Dendritic cell treated with granulocyte-macrophage colony-stimulating factor and Interleukin-4, amounts not matched to agents 40 ng/mL and 50 ng/mL, for 4 days (primary cell): Measurements from ENCODE around the gene LTB4R.

Source experiments
- H3K27ac Mint-ChIP-seq: one replicate; pipeline ENCODE4 v1.8.0; 2022; ENCODE audit warnings: mild to moderate bottlenecking, mixed read lengths
- H3K27me3 Mint-ChIP-seq: one replicate; pipeline ENCODE4 v1.8.0; 2022; ENCODE audit warnings: mild to moderate bottlenecking, mixed read lengths
- H3K36me3 Mint-ChIP-seq: one replicate; pipeline ENCODE4 v1.8.0; 2022; ENCODE audit warnings: low read depth, mixed read lengths
- H3K4me1 Mint-ChIP-seq: one replicate; pipeline ENCODE4 v1.8.0; 2022; ENCODE audit warnings: low read depth, mixed read lengths
- H3K4me3 Mint-ChIP-seq: one replicate; pipeline ENCODE4 v1.8.0; 2022; ENCODE audit warnings: mild to moderate bottlenecking, moderate library complexity, mixed read lengths
- H3K9me3 Mint-ChIP-seq: one replicate; pipeline ENCODE4 v1.8.0; 2022; ENCODE audit warnings: mixed read lengths
- intact Hi-C: fragments of 100-400 bp; cut with micrococcal nuclease; formaldehyde crosslinking; loops from one replicate; pipeline ENCODE4 v1.15.0; 2022

The LTB4R gene

DNA sequence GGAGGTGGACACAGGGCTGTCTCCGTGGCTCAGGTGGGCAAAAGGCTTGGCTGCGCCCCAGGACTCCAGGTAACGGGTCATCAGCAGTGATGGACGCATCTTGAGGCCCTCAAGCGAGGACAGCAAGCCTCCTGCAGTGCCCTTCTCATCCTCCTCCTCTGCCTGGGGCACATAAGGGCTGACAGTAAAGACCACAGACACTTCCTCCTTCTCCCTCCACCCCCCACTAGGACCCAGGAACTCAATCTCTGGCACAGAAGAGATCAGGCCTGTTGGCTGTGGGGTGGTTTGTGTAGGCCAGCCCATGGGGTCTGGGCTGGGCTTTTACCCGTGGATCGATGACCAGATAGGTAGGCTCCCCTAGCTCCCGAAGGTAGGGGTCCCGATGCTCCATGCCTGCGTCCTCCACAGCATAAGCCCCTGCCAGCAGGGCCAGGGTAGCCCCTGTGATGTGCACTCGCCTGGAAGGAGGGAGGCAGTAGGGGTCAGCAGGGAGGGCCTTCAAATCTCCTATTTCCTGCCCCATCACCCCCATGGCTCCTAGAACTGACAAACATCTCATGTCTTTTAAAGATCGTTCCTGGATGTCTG, 17.9 kb downstream of the LTB4R start:
- Mint-ChIP-seq H3K4me1 (peaks cover 90% of the 10 kb centered on the region), H3K36me3 (no peaks in the 10 kb centered on the region), H3K27ac (peak overlapping the region; percentile 62), H3K4me3 (no peak overlapping the region), H3K9me3 (no peaks in the 10 kb centered on the region), H3K27me3 (peaks cover 21% of the 10 kb centered on the region)
- intact Hi-C loops, result loop anchor here (1.0 kb wide), 1 partner anchor 15 kb away; no protein-coding TSS in a partner anchor

DNA sequence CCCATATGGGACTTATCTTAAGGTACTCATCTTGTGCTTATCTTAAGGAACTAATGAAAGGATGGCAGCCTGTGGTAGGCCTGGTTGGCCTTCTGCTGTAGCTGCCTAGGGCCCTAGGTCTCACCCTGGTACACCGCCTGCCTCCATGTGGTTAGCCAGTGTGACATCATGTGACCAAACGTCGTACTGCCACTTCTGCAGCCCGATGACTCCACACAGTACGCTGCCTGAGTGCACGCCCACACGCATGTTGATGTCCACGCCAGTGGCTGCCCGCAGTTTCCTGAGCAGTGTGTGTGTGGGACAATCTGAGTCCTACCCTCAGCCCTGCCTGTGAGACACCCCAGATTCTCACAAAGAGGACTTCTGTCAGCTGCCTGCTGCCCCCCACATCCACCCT, 18.4 kb downstream of the LTB4R start:
- Mint-ChIP-seq H3K4me1 (peaks cover 96% of the 10 kb centered on the region), H3K27ac (peak overlapping the region; percentile 62), H3K4me3 (no peak overlapping the region), H3K36me3 (no peaks in the 10 kb centered on the region), H3K9me3 (no peaks in the 10 kb centered on the region), H3K27me3 (peaks cover 25% of the 10 kb centered on the region)
- intact Hi-C loops, result loop anchor here (1.0 to 5.0 kb wide), 2 partner anchors 15 to 38 kb away; partner anchors contain the start of gene NFATC4

DNA sequence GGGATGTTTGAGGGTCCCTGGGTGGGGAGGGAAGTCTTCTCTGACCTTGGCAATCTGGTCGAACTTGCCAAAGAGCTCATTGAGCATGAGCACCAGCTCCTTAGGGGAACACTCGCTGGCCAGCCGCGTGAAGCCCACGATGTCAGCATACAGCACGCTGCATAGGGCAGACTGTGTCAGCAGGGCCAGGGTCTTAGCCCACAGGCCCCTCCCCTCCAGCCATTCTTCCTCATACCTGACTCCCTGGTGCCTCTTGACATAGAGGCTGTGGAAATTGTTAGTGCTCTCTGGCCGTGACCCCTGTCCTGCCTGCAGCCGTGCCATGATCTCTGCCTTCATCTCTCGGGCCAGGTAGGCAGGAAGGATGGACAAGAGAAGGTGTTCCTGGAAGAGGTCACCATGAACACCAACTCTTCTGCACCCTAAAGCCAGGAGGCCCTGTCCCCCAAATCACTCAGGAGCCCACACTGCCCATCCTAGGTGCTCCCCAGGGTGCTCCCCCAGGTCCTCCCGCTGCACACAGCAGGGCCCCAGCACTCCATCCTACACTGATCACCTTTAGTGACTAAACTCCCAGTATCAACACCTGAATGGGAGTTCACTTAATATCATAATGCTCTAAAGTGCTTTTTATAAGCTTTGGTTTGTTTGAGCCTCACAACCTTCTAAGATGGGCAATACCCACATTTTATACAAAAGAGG, 19.8 kb downstream of the LTB4R start:
- peaks cover 37% of the 10 kb centered on the region for H3K27me3 Mint-ChIP-seq
- H3K36me3 Mint-ChIP-seq, result peaks cover 4% of the 10 kb centered on the region
- H3K27ac Mint-ChIP-seq, result peak overlapping the region; percentile 62
- intact Hi-C loops, result loop anchor here (5.0 kb wide), 1 partner anchor 36 kb away; the partner anchor contains the start of gene NFATC4
- H3K4me1 Mint-ChIP-seq, result peaks cover 97% of the 10 kb centered on the region
- no peak overlapping the region for H3K4me3 Mint-ChIP-seq
- H3K9me3 Mint-ChIP-seq, result no peaks in the 10 kb centered on the region

DNA sequence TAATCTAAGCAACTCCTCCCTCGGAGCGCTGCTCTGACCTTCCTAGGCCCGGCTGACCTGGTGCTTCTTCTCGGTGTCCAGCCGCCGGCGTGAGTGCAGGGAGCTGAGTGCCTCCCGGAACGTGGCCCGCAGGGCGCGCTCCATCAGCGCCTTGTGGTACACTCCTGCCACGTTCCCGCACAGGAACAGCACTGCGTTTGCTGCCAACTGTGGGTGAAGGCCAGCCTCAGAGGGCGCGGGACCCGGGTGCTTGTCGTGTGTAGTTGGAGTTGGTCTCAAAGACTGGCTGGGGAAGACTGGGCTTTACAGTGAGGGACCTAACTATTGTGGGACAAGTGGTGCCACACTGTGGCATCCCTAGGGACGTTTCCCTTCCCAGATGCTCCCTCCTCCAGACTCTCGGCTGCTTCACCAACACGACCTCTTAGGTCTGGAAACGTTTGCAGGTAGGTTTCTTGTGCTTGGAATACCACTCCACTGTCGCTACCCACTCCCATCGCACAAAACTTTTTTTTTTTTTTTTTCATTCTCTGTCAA, 20.5 kb downstream of the LTB4R start:
- Mint-ChIP-seq H3K9me3 (no peaks in the 10 kb centered on the region), H3K36me3 (peaks cover 10% of the 10 kb centered on the region), H3K27ac (peak overlapping the region; percentile 76), H3K27me3 (peaks cover 37% of the 10 kb centered on the region), H3K4me3 (no peak overlapping the region), H3K4me1 (peaks cover 97% of the 10 kb centered on the region)
- intact Hi-C loops, result loop anchor here (5.0 kb wide), 1 partner anchor 36 kb away; the partner anchor contains the start of gene NFATC4

DNA sequence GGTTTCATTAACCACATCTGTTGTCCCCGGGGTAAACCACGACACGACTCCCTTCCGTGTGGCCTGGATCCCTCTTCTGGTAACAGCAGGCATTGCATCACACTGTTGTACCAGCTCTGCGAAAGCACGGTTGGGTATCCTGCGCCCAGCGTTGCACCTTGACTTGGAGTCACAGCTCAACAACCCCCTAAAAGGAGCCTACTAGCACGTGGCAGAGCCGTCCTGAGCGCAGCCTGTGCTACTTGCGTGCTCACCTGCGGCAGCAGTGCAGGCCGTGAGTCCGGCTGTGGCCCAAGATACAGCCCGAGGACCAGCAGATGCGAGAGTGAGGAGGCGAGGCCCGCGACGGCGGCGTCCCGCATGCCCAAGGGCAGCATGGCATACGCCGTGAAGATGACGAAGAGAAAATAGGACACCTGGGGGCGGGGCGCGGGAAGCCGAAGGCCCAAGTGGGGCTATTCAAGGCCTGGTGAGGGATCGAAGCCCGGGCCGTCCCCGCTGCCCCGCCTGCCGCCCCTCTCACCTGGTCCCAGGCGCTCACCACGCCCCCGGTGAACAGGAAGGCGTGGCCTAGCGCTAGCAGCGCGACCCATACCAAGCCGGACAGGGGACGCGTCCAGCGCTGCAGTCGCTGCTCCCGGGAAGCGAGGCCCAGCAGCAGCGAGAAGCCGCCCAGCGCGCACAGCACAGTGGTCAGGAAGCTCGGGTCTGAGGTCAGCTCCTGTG, 21.1 kb downstream of the LTB4R start:
- Mint-ChIP-seq H3K9me3 (no peaks in the 10 kb centered on the region), H3K4me3 (peak overlapping the region; percentile 67), H3K27me3 (peaks cover 39% of the 10 kb centered on the region), H3K4me1 (peaks cover 97% of the 10 kb centered on the region), H3K36me3 (peaks cover 17% of the 10 kb centered on the region), H3K27ac (peak overlapping the region; percentile 76)
- intact Hi-C loops, result loop anchor here (5.0 kb wide), 1 partner anchor 35 kb away; the partner anchor contains the start of gene NFATC4

DNA sequence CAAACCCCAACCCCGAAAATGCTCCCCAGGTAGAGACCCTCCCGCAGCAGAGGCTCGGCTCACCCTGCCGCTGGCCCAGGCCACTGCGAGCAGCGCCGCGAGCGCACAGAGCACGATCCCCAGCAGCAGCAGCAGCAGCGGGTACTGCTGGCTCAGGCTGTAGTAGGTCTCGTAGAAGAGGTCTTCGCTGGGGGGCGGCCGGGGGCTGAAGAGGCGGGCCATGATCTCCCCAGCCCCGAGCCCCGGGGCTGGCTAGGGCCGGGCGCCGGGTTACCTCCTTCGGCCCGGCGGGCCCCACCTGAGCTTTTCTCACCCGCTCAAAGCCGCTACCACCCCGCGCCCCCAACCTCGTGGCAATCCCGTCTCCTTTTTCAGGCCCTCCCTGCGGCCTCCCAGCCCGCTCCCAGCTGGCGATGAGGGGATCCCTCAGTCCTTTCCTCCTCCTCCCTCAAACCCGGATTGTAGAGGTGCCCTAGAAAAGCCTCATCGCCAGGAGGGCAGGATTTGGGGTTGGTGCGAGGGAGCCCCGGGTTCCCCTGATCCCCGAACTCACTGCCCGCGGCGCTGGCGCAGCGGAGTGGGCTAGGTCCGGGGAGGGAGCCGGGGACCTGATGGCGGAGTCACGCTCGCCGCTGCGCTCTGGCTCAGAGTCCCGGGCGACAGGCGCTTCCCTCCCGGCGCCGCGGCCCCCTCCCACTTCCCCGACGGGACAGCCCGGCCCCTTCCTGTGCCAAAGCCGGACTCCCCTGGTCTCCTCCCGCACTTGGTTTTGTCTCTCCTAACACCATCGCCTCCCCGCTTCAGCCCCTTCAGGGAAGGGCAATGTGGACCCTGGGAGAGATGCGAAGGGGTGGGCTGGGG, 23.4 kb downstream of the LTB4R start, which contains the start of gene ADCY4:
Gene ADCY4 (minus strand): TSS at position 641 of the 861 bp plus-strand sequence. CDS start 419 bp downstream, at position 222.
- Mint-ChIP-seq H3K36me3 (peaks cover 39% of the 10 kb centered on the region), H3K27me3 (peaks cover 45% of the 10 kb centered on the region), H3K4me3 (peak within 1 kb of the TSS; percentile 64), H3K4me1 (peaks cover 98% of the 10 kb centered on the region), H3K27ac (peak within 1 kb of the TSS; percentile 19), H3K9me3 (no peaks in the 10 kb centered on the region)
- intact Hi-C loops, result loop anchor here (5.0 kb wide), 1 partner anchor 33 kb away; the partner anchor contains the start of gene NFATC4

DNA sequence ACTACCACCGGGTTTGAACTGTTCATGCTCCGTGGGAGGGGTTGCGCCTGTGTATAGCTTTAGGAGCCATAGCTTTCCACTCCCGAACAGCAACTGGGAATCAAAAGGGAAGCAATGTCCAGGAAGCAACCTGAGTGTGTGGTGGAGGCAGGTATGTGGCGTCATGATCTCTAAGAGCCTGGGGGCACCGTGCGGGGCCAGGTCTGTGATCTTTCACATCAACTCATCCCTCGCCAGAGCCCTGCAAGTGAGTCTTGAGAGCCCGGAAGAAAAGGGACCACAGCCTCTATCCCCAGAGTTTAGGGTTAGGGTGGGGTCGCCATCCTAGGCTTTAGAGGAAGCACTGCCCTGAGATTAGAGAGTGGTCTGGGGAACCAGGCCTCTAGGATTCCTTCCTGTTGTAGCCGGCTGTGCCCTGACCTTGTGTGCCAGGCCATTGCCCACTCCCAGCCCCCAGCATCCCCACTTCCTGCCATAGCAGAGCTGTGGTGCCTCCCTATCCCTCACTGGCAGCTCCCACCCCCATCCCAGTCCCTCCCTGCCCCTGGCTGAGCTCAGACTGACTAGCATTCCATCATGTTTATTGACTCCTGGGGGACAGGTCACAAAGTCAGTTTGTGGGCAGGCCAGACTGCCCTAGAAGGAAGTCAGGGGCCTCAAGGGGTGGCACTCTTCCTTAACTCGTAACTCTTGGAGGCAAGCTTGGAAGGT, 24.3 kb downstream of the LTB4R start:
- intact Hi-C loops, result no loop called here
- Mint-ChIP-seq H3K4me1 (peaks cover 93% of the 10 kb centered on the region), H3K27me3 (peaks cover 45% of the 10 kb centered on the region), H3K27ac (peak overlapping the region; percentile 19), H3K36me3 (peaks cover 41% of the 10 kb centered on the region), H3K9me3 (no peaks in the 10 kb centered on the region), H3K4me3 (peak overlapping the region; percentile 64)

DNA sequence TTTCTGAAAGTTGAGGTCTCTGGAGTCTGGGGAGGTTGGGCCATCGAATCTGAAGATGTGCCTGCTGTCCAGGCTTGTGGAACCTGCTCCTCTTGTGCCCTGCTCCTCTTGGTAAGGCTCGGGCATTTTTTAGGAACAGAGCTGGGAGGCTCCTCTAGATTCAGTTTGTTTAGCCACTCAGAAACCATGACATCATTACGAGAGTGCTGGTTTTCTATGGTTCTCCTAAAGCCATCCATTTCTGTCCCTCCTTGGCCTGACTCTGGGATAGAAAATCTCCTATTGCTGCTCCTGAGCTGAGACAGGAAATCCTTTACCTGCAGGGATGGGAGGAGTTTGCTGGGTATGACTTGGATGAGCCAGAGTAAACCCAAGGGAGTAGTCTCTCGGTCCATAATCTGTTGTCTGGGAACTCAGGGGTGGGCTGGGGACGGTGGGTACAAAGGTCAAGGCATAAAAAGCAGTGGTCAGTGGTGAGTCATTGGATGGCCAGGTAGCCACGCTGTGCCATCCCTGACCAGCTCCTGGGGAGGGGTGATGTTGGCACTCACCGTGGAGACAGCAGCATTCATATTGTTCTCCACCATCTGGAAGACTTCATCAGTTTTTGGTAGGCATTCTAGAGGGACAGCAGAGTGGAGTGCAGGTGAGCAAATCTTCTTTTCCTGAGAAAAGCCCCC, 26.0 kb downstream of the LTB4R start:
- intact Hi-C loops, result no loop called here
- no peaks in the 10 kb centered on the region for H3K9me3 Mint-ChIP-seq
- peaks cover 82% of the 10 kb centered on the region for H3K4me1 Mint-ChIP-seq
- H3K4me3 Mint-ChIP-seq, result no peak overlapping the region
- H3K27me3 Mint-ChIP-seq, result peaks cover 42% of the 10 kb centered on the region
- H3K36me3 Mint-ChIP-seq, result peaks cover 41% of the 10 kb centered on the region
- no peak overlapping the region for H3K27ac Mint-ChIP-seq

DNA sequence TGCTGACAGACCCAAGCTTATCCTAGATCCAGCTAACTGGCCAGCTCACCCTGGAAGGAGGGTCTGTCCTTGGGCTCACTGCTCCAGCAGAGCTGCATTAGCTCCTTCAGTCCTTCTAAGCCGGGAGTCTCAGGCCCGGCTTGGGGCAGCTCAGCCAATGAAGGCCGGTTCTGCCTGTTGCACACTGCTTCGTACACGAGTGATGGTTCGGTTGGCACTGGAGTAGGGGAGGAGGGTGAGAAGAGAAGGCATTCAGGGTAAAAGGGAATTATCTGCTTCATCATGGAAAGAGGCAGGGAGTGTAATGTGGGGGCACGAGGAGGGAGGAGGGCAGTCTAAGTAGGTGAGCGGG, 26.5 kb downstream of the LTB4R start:
- intact Hi-C loops, result no loop called here
- Mint-ChIP-seq H3K27ac (no peak overlapping the region), H3K4me1 (peaks cover 77% of the 10 kb centered on the region), H3K4me3 (no peak overlapping the region), H3K9me3 (no peaks in the 10 kb centered on the region), H3K27me3 (peaks cover 37% of the 10 kb centered on the region), H3K36me3 (peaks cover 41% of the 10 kb centered on the region)

DNA sequence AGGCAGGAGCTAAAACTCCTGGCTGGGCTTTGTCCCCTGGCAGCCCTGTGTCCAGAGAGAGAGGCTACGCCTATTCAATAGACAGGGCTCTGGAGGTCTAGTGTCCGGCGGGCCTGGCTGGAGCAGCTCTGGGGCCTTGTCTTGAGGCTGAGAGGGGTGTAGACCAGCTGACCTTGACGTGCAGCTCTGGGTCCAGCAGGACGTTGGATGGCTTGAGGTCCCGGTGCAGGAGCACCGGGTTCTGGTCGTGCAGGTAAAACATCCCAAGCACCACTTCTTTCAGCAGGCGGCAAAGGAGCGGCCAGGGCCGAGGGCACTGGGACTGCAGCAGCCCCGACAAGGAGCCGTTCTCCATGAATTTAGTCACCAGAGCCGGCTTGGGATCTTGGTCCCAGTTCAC, 27.5 kb downstream of the LTB4R start:
- Mint-ChIP-seq H3K36me3 (peaks cover 41% of the 10 kb centered on the region), H3K4me3 (peak overlapping the region; percentile 90), H3K27me3 (peaks cover 28% of the 10 kb centered on the region), H3K4me1 (peaks cover 75% of the 10 kb centered on the region), H3K9me3 (no peaks in the 10 kb centered on the region), H3K27ac (peak overlapping the region; percentile 93)
- intact Hi-C loops, result no loop called here

DNA sequence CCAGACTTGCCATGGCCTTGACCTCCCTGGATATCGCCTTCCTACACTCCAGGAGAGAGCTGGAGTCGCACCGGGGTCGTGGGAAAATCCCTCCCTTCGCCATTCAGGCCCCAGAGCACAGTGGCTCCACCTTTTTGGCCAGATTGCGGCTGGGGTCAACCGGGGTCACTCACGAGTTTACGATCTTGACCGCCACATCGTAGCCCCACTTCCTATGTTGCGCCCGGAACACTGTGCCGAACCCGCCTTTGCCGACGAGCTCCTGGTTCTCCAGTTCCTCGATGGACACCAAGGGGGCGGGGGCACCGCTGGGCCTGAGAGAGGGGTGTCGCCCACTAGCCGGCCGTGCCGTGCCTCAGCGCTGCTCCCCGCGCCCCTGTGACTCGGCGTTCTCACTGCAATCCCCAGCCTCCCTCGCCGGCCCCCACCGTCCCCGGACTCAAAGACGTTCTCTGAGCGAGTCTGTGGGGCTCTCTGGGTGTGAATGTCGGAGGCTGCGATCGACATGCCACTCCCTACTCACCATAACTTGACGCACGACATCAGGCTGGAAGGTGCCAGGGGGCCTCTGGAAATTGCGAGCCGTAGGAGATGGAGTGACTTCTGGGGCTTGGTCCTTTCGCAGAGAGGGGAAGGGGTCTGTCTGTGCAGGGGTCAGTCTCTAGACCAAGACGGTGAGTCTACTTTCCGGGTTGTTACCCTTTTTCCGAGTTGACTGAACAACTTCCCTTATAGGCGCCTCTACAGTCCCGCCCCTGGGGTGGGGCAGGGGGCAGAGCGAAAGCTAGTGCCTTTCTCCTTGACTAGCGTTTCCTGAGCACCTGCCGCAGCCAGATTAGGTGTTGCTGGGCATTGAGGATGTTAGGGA, 28.2 kb downstream of the LTB4R start, which contains the start of gene RIPK3:
Gene RIPK3 (minus strand): TSS at position 708 of the 868 bp plus-strand sequence. CDS start 165 bp downstream, at position 543.
- H3K4me1 Mint-ChIP-seq, result peaks cover 71% of the 10 kb centered on the region
- H3K9me3 Mint-ChIP-seq, result no peaks in the 10 kb centered on the region
- intact Hi-C loops, result no loop called here

More for the DNA sequence above, 28.2 kb downstream of the LTB4R start, which contains the start of gene RIPK3:
- Mint-ChIP-seq H3K4me3 (peak within 1 kb of the TSS; percentile 90), H3K27ac (peak within 1 kb of the TSS; percentile 93), H3K36me3 (peaks cover 41% of the 10 kb centered on the region), H3K27me3 (peaks cover 22% of the 10 kb centered on the region)
